ENCODE data around the gene RFT1. TPM values are rescaled to one million over a fixed set of nuclear protein-coding genes. Genes with fewer than 3 reads are reported as not detected.

The RFT1 gene
- total and polyA plus RNA-seq, 2 donors (not counting 1 experiment from before 2014, with no cell fraction given), result 9.7 to 20.5 TPM

DNA sequence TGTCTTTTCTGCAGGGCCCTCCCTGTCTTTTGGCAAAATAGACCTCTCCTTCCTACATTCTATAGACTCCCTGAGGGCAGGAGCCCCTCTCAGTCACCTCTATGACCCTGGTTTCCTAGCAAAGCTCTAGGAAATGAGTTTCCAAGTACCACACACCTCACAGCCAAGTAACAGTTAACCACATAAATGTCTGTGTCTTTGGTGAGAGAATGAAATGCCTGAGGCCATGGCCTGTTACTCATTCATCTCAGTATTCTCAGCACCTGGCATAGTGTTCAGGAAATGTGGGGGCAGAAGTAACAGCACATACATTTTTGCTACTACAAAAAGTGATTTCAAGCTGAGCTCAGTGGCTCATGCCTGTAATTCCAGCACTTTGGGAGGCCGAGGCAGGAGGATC is 21.0 kb downstream of the RFT1 start:
- TF ChIP-seq, protein P1, sequence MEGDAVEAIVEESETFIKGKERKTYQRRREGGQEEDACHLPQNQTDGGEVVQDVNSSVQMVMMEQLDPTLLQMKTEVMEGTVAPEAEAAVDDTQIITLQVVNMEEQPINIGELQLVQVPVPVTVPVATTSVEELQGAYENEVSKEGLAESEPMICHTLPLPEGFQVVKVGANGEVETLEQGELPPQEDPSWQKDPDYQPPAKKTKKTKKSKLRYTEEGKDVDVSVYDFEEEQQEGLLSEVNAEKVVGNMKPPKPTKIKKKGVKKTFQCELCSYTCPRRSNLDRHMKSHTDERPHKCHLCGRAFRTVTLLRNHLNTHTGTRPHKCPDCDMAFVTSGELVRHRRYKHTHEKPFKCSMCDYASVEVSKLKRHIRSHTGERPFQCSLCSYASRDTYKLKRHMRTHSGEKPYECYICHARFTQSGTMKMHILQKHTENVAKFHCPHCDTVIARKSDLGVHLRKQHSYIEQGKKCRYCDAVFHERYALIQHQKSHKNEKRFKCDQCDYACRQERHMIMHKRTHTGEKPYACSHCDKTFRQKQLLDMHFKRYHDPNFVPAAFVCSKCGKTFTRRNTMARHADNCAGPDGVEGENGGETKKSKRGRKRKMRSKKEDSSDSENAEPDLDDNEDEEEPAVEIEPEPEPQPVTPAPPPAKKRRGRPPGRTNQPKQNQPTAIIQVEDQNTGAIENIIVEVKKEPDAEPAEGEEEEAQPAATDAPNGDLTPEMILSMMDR (conservative IDR thresholded peaks at IDR 0.05 in 1 of 2, IDR thresholded peaks at IDR 0.05 in 1 of 2; ENCODE audit: low read depth in 1 of 2, low read length in 2 of 2), result no peak
- TF ChIP-seq EZH2 (IDR thresholded peaks at IDR 0.05; ENCODE audit: low read length, missing control alignments), result no peak
- Histone ChIP-seq H3K27me3 (ENCODE audit: control insufficient read depth, insufficient read depth, low read length) (no peaks in the 10 kb centered on the region), H3K9ac (ENCODE audit: insufficient read depth, low read length) (no peak overlapping the region), H3K4me3 (replicated peaks in 1 of 4; ENCODE audit: control extremely low read depth in 1 of 4, insufficient read depth in 1 of 4, low read depth in 3 of 4, low read length in 4 of 4) (no peak overlapping the region), H3K27ac (ENCODE audit: insufficient read depth, low read length) (no peak overlapping the region), H3K4me2 (ENCODE audit: extremely low read depth, insufficient read depth, low read length) (no peak overlapping the region), H4K20me1 (ENCODE audit: control insufficient read depth, extremely low read depth, insufficient read depth, low read length) (no peaks in the 10 kb centered on the region), H2AFZ (ENCODE audit: low read length) (no peak overlapping the region), H3K36me3 (ENCODE audit: control insufficient read depth, insufficient read depth, low read length) (no peaks in the 10 kb centered on the region), H3K9me3 (ENCODE audit: control insufficient read depth, insufficient read depth, low read depth, low read length) (no peaks in the 10 kb centered on the region), H3K79me2 (ENCODE audit: control insufficient read depth, insufficient read depth, low read length) (no peaks in the 10 kb centered on the region), H3K4me1 (ENCODE audit: control insufficient read depth, extremely low read depth, insufficient read depth, low read length) (peaks cover 2% of the 10 kb centered on the region)
- peak in 1 of 2 donors; percentile 92 for DNase-seq (ENCODE audit: low read depth in 2 of 2)

DNA sequence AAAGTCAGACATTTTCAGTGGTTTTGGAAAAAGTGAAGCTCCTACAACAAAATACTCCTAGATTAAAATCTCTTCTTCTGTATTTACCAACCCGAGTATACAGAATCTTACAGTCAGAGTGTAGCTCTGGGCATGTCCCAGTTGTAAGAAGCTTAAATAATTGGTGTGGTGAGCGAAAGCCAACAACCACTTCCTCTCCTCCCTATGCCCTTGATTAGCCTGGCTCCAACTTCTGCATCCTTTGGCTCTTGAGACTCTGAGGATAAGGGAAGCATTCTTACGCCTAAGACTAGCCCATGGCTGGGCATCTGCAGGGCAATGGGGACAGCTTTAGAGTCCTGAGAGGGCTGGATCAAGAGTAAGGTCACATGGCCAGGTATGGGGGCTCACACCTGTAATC is 25.5 kb downstream of the RFT1 start:
- Histone ChIP-seq H3K9me3 (ENCODE audit: control insufficient read depth, insufficient read depth, low read depth, low read length) (no peaks in the 10 kb centered on the region), H3K36me3 (ENCODE audit: control insufficient read depth, insufficient read depth, low read length) (peaks cover 9% of the 10 kb centered on the region), H4K20me1 (ENCODE audit: control insufficient read depth, extremely low read depth, insufficient read depth, low read length) (no peaks in the 10 kb centered on the region), H3K27me3 (ENCODE audit: control insufficient read depth, insufficient read depth, low read length) (no peaks in the 10 kb centered on the region), H3K9ac (ENCODE audit: insufficient read depth, low read length) (no peak overlapping the region), H3K4me1 (ENCODE audit: control insufficient read depth, extremely low read depth, insufficient read depth, low read length) (no peaks in the 10 kb centered on the region), H2AFZ (ENCODE audit: low read length) (no peak overlapping the region), H3K79me2 (ENCODE audit: control insufficient read depth, insufficient read depth, low read length) (no peaks in the 10 kb centered on the region), H3K4me2 (ENCODE audit: extremely low read depth, insufficient read depth, low read length) (no peak overlapping the region), H3K27ac (ENCODE audit: insufficient read depth, low read length) (no peak overlapping the region), H3K4me3 (replicated peaks in 1 of 4; ENCODE audit: control extremely low read depth in 1 of 4, insufficient read depth in 1 of 4, low read depth in 3 of 4, low read length in 4 of 4) (no peak overlapping the region)
- DNase-seq (ENCODE audit: low read depth in 2 of 2), result peak in 1 of 2 donors; percentile 30
- TF ChIP-seq, protein P1 (conservative IDR thresholded peaks at IDR 0.05 in 1 of 2, IDR thresholded peaks at IDR 0.05 in 1 of 2; ENCODE audit: low read depth in 1 of 2, low read length in 2 of 2), result no peak
- no peak for TF ChIP-seq EZH2 (IDR thresholded peaks at IDR 0.05; ENCODE audit: low read length, missing control alignments)

DNA sequence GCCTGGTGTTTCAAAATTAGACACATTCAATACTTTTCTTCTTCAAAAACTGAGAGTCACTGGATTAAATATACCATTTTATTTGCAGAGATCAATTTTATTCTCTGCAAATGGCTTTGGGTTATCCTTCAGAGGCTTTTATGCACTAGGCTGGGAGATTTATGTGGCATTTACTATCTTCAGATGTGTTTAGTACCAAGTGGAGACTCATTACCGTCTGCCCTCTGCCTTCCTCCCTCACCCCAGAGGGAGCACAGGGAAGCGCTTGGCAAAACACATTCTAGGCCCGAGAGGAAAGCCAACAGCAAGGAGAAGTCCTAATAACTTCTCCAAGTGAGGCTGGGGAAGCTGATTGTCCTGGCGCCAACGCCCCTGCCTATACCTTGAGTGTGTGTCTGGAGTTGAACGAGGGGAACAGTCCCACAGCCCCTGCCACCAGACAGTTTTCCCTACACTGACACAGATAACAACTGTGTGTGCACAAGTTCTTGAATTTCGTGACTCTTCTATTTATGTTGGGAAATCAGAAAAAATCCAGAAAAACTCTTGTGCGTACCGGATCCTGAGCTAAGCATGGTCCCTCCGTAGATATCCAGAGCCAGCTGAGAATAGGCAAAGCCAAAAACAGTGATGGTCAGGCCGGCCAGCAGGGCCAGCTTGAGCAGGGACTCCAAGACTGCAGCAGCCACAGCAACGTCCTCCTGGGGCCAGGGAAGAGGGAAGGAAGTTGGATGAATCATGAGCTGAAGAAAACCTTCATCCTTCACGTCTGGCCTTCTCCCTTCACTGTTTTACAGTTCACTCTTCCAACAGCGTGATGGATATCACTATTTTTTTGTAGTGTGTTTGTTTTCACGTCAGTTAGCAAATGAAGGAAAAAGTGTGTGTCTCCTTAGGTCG is 26.6 kb downstream of the RFT1 start:
- Histone ChIP-seq H3K27ac (ENCODE audit: insufficient read depth, low read length) (no peak overlapping the region), H4K20me1 (ENCODE audit: control insufficient read depth, extremely low read depth, insufficient read depth, low read length) (no peaks in the 10 kb centered on the region), H3K4me3 (replicated peaks in 1 of 4; ENCODE audit: control extremely low read depth in 1 of 4, insufficient read depth in 1 of 4, low read depth in 3 of 4, low read length in 4 of 4) (no peak overlapping the region), H3K4me2 (ENCODE audit: extremely low read depth, insufficient read depth, low read length) (no peak overlapping the region), H3K79me2 (ENCODE audit: control insufficient read depth, insufficient read depth, low read length) (no peaks in the 10 kb centered on the region), H3K9me3 (ENCODE audit: control insufficient read depth, insufficient read depth, low read depth, low read length) (no peaks in the 10 kb centered on the region), H3K9ac (ENCODE audit: insufficient read depth, low read length) (no peak overlapping the region), H3K27me3 (ENCODE audit: control insufficient read depth, insufficient read depth, low read length) (no peaks in the 10 kb centered on the region), H3K36me3 (ENCODE audit: control insufficient read depth, insufficient read depth, low read length) (peaks cover 9% of the 10 kb centered on the region), H3K4me1 (ENCODE audit: control insufficient read depth, extremely low read depth, insufficient read depth, low read length) (no peaks in the 10 kb centered on the region), H2AFZ (ENCODE audit: low read length) (no peak overlapping the region)
- no peak for TF ChIP-seq EZH2 (IDR thresholded peaks at IDR 0.05; ENCODE audit: low read length, missing control alignments)
- TF ChIP-seq, protein P1 (conservative IDR thresholded peaks at IDR 0.05 in 1 of 2, IDR thresholded peaks at IDR 0.05 in 1 of 2; ENCODE audit: low read depth in 1 of 2, low read length in 2 of 2), result no peak
- no peak for DNase-seq (ENCODE audit: low read depth in 2 of 2)

Measured in fibroblast of lung (primary cell).